Measurements from ENCODE around the gene THAP7. TPM values are rescaled to one million over a fixed set of nuclear protein-coding genes. Genes with fewer than 3 reads are reported as not detected.

The THAP7 gene
- total RNA-seq, 1 experiment from 2014 or later: 27.7 TPM

- Histone ChIP-seq H3K36me3 (ENCODE audit: control insufficient read depth in 1 of 2, insufficient read depth in 2 of 2, low read length in 2 of 2) (peaks cover 3 to 11% of the 10 kb centered on the region in 2 experiments; a peak in 3 of 4 replicates), H3K4me1 (ENCODE audit: control insufficient read depth in 1 of 2, insufficient read depth in 2 of 2, low read length in 2 of 2) (peaks cover 17 to 28% of the 10 kb centered on the region in 2 experiments), H3K9me3 (ENCODE audit: control insufficient read depth in 1 of 2, insufficient read depth in 1 of 2, low read depth in 1 of 2, low read length in 2 of 2) (no peaks in the 10 kb centered on the region), H3K4me3 (replicated peaks in 1 of 2; ENCODE audit: low read depth in 1 of 2, low read length in 2 of 2) (peak overlapping the region; percentile 81 to 87), H2AFZ (ENCODE audit: low read depth, low read length, poor library complexity, severe bottlenecking) (no peak overlapping the region), H3K4me2 (ENCODE audit: low read length) (peak overlapping the region; percentile 86), H3K27me3 (ENCODE audit: insufficient read depth, low read length) (no peaks in the 10 kb centered on the region), H4K20me1 (ENCODE audit: insufficient read depth) (no peaks in the 10 kb centered on the region), H3K79me2 (ENCODE audit: insufficient read depth, low read length) (peaks cover 38% of the 10 kb centered on the region), H3K27ac (ENCODE audit: low read depth, low read length) (peak overlapping the region; percentile 97), H3K9ac (ENCODE audit: low read length) (peak overlapping the region; percentile 95), H3K9me2 (ENCODE audit: insufficient read depth) (no peaks in the 10 kb centered on the region)
- CTCF ChIA-PET: interaction anchor here (1.2 kb wide), 1 partner anchor 115 kb away, joined by 3 read pairs; no protein-coding TSS in a partner anchor
- BruUV-seq (replicated peaks): no TSS peak
- no peak for TF ChIP-seq JUND (IDR thresholded peaks at IDR 0.05)
- no peak for TF ChIP-seq YY1 (IDR thresholded peaks at IDR 0.05; ENCODE audit: extremely low read depth, insufficient replicate concordance, low read depth, low read length)
- no peak for TF ChIP-seq EGR1 (IDR thresholded peaks at IDR 0.05; ENCODE audit: low read depth)
- no peak for TF ChIP-seq RAD21 (IDR thresholded peaks at IDR 0.05; ENCODE audit: low read depth)
- no peak for TF ChIP-seq REST (IDR thresholded peaks at IDR 0.05; ENCODE audit: low read depth)
- no peak for TF ChIP-seq SRF (IDR thresholded peaks at IDR 0.05; ENCODE audit: low read depth)
- TF ChIP-seq SP1 (IDR thresholded peaks at IDR 0.05; ENCODE audit: low read depth): no peak
- no peak for TF ChIP-seq MAX (IDR thresholded peaks at IDR 0.05)
- TF ChIP-seq CBX3 (IDR thresholded peaks at IDR 0.05; ENCODE audit: low read depth): no peak
- TF ChIP-seq TCF7L2 (IDR thresholded peaks at IDR 0.05; ENCODE audit: borderline replicate concordance, extremely low read depth, insufficient read depth, insufficient read length): no peak
- TF ChIP-seq EZH2 (IDR thresholded peaks at IDR 0.05): no peak
- no peak for TF ChIP-seq ZBTB33 (IDR thresholded peaks at IDR 0.05; ENCODE audit: extremely low read depth, insufficient replicate concordance, low read length)
- no peak for TF ChIP-seq ZNF274 (IDR thresholded peaks at IDR 0.05; ENCODE audit: low read depth, low read length)
- no peak for TF ChIP-seq CTCF (IDR thresholded peaks at IDR 0.05 in 2 of 3, conservative IDR thresholded peaks at IDR 0.05 in 1 of 3; ENCODE audit: borderline replicate concordance in 1 of 3, insufficient read depth in 1 of 3, low read depth in 2 of 3, low read length in 2 of 3)
- no peak for TF ChIP-seq SIN3A (IDR thresholded peaks at IDR 0.05; ENCODE audit: low read depth)
- TF ChIP-seq ZFX (IDR thresholded peaks at IDR 0.05): no peak
- TF ChIP-seq CEBPB (IDR thresholded peaks at IDR 0.05; ENCODE audit: low read depth): no peak
- TF ChIP-seq ELF1 (IDR thresholded peaks at IDR 0.05; ENCODE audit: borderline replicate concordance, low read depth): no peak
- TF ChIP-seq ATF3 (IDR thresholded peaks at IDR 0.05): no peak
- ATAC-seq: no peak
- DNase-seq (ENCODE audit: low read depth, low spot score): no peak
- POLR2A ChIA-PET: no interaction called here
- intact Hi-C loops (cut with micrococcal nuclease): no loop called here
- RAD21 ChIA-PET (ENCODE audit: low non-redundant PET in 1 of 2, low total read pairs in 2 of 2, uncharacterized antibody in 2 of 2, unreplicated experiment in 2 of 2): interaction anchor here in 1 of 2 experiments (0.6 kb wide), 1 partner anchor 13 kb away, joined by 3 read pairs; no protein-coding TSS in a partner anchor
These were observed 1.5 kb downstream of the THAP7 start for GRCh38 chr22:21000207-21000986.

All from HCT116 (cell line).